HepG2 (cell line): ENCODE results near the gene CMTM2. TPM values are rescaled to one million over a fixed set of nuclear protein-coding genes. Genes with fewer than 3 reads are reported as not detected.

Experiments used
- CEBPZ ChIP-seq: IDR thresholded peaks from 2 replicates; pipeline ENCODE4 v1.6.1; 2012; ENCODE audit warnings: low read length, improper control_type of control experiment
- DR1 ChIP-seq: sonication (generic); formaldehyde crosslinking; IDR thresholded peaks from 2 replicates; pipeline ENCODE4 v1.8.0; 2021; ENCODE audit warnings: mild to moderate bottlenecking, missing genetic modification reagents, inconsistent platforms
- HES4 ChIP-seq: sonication (generic); formaldehyde crosslinking; IDR thresholded peaks from 2 replicates; pipeline ENCODE4 v1.9.0; 2021; ENCODE audit warnings: mild to moderate bottlenecking, missing genetic modification reagents, borderline replicate concordance
- KDM1A ChIP-seq: IDR thresholded peaks from 2 replicates; pipeline ENCODE4 v1.6.1; 2016; ENCODE audit warnings: missing compliant biosample characterization
- KDM3A ChIP-seq: IDR thresholded peaks from 2 replicates; pipeline ENCODE4 v1.6.1; 2018; ENCODE audit warnings: low read depth, missing compliant biosample characterization
- KDM4B ChIP-seq: sonication (generic); formaldehyde crosslinking; IDR thresholded peaks from 2 replicates; pipeline ENCODE4 v1.4.0; 2020; ENCODE audit warnings: missing genetic modification reagents
- MTA1 ChIP-seq: sonication (generic); formaldehyde crosslinking; IDR thresholded peaks from 2 replicates; pipeline ENCODE4 v1.4.0; 2020; ENCODE audit warnings: missing genetic modification reagents, mild to moderate bottlenecking, borderline replicate concordance
- MXI1 ChIP-seq: IDR thresholded peaks from 3 replicates; pipeline ENCODE4 v1.6.1; 2012; ENCODE audit warnings: low read depth, low read length, inconsistent platforms, borderline replicate concordance
- NFKB2 ChIP-seq: sonication (generic); formaldehyde crosslinking; IDR thresholded peaks from 2 replicates; pipeline ENCODE4 v1.4.0; 2020; ENCODE audit warnings: missing genetic modification reagents, borderline replicate concordance
- PRPF4 ChIP-seq: fragments of 200-400 bp; formaldehyde crosslinking; IDR thresholded peaks from 2 replicates; pipeline ENCODE4 v1.6.1; 2016; ENCODE audit warnings: low read length, low read depth; ENCODE audit not compliant: poor library complexity, severe bottlenecking
- SIX1 ChIP-seq: sonication (generic); formaldehyde crosslinking; IDR thresholded peaks from 2 replicates; pipeline ENCODE4 v1.4.0; 2020; ENCODE audit warnings: missing genetic modification reagents, borderline replicate concordance
- SP4 ChIP-seq: sonication (generic); formaldehyde crosslinking; IDR thresholded peaks from 2 replicates; pipeline ENCODE4 v1.8.1; 2023; ENCODE audit warnings: mild to moderate bottlenecking, missing genetic modification reagents
- XRCC5 ChIP-seq: fragments of 200-400 bp; formaldehyde crosslinking; optimal IDR thresholded peaks from 2 replicates; pipeline ENCODE3; 2017; ENCODE audit warnings: mild to moderate bottlenecking, low read length
- YEATS4 ChIP-seq: sonication (generic); formaldehyde crosslinking; IDR thresholded peaks from 2 replicates; pipeline ENCODE4 v1.4.0; 2020; ENCODE audit warnings: missing genetic modification reagents, borderline replicate concordance
- ZFY ChIP-seq: sonication (generic); formaldehyde crosslinking; IDR thresholded peaks from 2 replicates; pipeline ENCODE4 v1.4.0; 2020; ENCODE audit warnings: missing genetic modification reagents
- ZNF549 ChIP-seq: sonication (generic); formaldehyde crosslinking; IDR thresholded peaks from 2 replicates; pipeline ENCODE4 v1.5.0; 2020; ENCODE audit warnings: missing genetic modification reagents
- ZNF773 ChIP-seq: sonication (generic); formaldehyde crosslinking; IDR thresholded peaks from 2 replicates; pipeline ENCODE4 v1.4.0; 2020; ENCODE audit warnings: missing genetic modification reagents, borderline replicate concordance
- ZNF782 ChIP-seq: sonication (generic); formaldehyde crosslinking; IDR thresholded peaks from 2 replicates; pipeline ENCODE4 v1.4.0; 2020; ENCODE audit warnings: missing genetic modification reagents, mild to moderate bottlenecking, borderline replicate concordance
- ZNF788 ChIP-seq: sonication (generic); formaldehyde crosslinking; IDR thresholded peaks from 2 replicates; pipeline ENCODE4 v1.5.0; 2020; ENCODE audit warnings: mild to moderate bottlenecking, missing genetic modification reagents, borderline replicate concordance
- ZNF790 ChIP-seq: sonication (generic); formaldehyde crosslinking; IDR thresholded peaks from 2 replicates; pipeline ENCODE4 v1.8.0; 2022; ENCODE audit warnings: missing genetic modification reagents, mild to moderate bottlenecking, borderline replicate concordance
- ZNF800 ChIP-seq: sonication (generic); formaldehyde crosslinking; IDR thresholded peaks from 2 replicates; pipeline ENCODE4 v1.4.0; 2020; ENCODE audit warnings: missing genetic modification reagents
- polyA plus RNA-seq, 8 experiments: library from polyadenylated mRNA; depleted of rRNA in 3 of 8; stranded (reverse) in 7 of 8; unstranded in 1 of 8; fragments of >200 nt; fragmentation: Illumina TruSeq in 4 of 8; extraction: Trizol in 4 of 8; gene quantifications; 2 replicates each; pipeline versions ENCODE4 v1.2.1 to v1.2.3, GENCODE V29; 2011 to 2016; ENCODE audit warnings: low read depth in 4 of 8, missing spikeins in 1 of 8, mixed read lengths in 1 of 8; ENCODE audit not compliant: insufficient read depth in 1 of 8
- total RNA-seq, 5 experiments: library from RNA; depleted of rRNA; stranded (reverse); fragments of >200 nt; fragmentation: Illumina TruSeq; extraction: Trizol; gene quantifications; 2 replicates each; pipeline ENCODE4 v1.2.3, GENCODE V29; 2016; ENCODE audit warnings: low read depth in 1 of 5
- TF ChIP-seq, protein P1 (sequence below): sonication (generic); formaldehyde crosslinking; IDR thresholded peaks from 2 replicates; pipeline ENCODE4 v1.8.1; 2023; ENCODE audit warnings: missing genetic modification reagents, mild to moderate bottlenecking, borderline replicate concordance
- TF ChIP-seq, protein P2 (sequence below): sonication (generic); formaldehyde crosslinking; IDR thresholded peaks from 2 replicates; pipeline ENCODE4 v1.5.0; 2020; ENCODE audit warnings: missing genetic modification reagents

CMTM2 gene
- total and polyA plus RNA-seq, 2 of the 13 experiments (the other 11 are each of a cell fraction or from before 2014, with no cell fraction given): not detected

GRCh38 chr16:66608241-66609138, 29.2 kb downstream of the CMTM2 start (continued):
- TF ChIP-seq SP4 (CRISPR knock-in tag) (0 out of 2 replicates have a peak, but pooled peaks have one; percentile 32), SIX1 (peak; percentile 37; the same call in 1 of the 2 replicates), HES4 (peak; percentile 95), NFKB2 (CRISPR knock-in tag) (peak; percentile 95), KDM3A (CRISPR knock-in tag) (peak; percentile 86; the same call in 1 of the 2 replicates), ZNF782 (peak; percentile 94; the same call in 1 of the 2 replicates), ZNF549 (CRISPR knock-in tag) (no peak), KDM1A (CRISPR knock-in tag) (0 out of 2 replicates have a peak, but pooled peaks have one; percentile 16), ZNF773 (CRISPR knock-in tag) (no peak), YEATS4 (CRISPR knock-in tag) (peak; percentile 54; the same call in 1 of the 2 replicates), ZNF788 (CRISPR knock-in tag) (peak; percentile 76), DR1 (CRISPR knock-in tag) (peak; percentile 37; the same call in 1 of the 2 replicates), ZFY (CRISPR knock-in tag) (peak; percentile 88), XRCC5 (peak; percentile 99), PRPF4 (no peak), MXI1 (peak; percentile 98; the same call in 2 of the 3 replicates), ZNF790 (peak; percentile 86), MTA1 (CRISPR knock-in tag) (0 out of 2 replicates have a peak, but pooled peaks have one; percentile 48), CEBPZ (no peak), KDM4B (CRISPR knock-in tag) (peak; percentile 91), ZNF800 (peak; percentile 71; the same call in 1 of the 2 replicates)
- TF ChIP-seq, protein P1, sequence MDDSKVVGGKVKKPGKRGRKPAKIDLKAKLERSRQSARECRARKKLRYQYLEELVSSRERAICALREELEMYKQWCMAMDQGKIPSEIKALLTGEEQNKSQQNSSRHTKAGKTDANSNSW (CRISPR knock-in tag): peak; percentile 83; the same call in 1 of the 2 replicates
- TF ChIP-seq, protein P2, sequence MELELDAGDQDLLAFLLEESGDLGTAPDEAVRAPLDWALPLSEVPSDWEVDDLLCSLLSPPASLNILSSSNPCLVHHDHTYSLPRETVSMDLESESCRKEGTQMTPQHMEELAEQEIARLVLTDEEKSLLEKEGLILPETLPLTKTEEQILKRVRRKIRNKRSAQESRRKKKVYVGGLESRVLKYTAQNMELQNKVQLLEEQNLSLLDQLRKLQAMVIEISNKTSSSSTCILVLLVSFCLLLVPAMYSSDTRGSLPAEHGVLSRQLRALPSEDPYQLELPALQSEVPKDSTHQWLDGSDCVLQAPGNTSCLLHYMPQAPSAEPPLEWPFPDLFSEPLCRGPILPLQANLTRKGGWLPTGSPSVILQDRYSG (CRISPR knock-in tag): 0 out of 2 replicates have a peak, but pooled peaks have one; percentile 82
